ENCODE measurements around the gene ECE1. TPM values are rescaled to one million over a fixed set of nuclear protein-coding genes. Genes with fewer than 3 reads are reported as not detected.
A peak's percentile ranks its signal among the peaks of the same experiment; 100 is the strongest.

The ECE1 gene
- total RNA-seq (17.8 TPM), polyA plus RNA-seq (34.2 TPM)
- long read RNA-seq, donor 1, full-length matches to known transcripts = 2 of 2 reads
- long read RNA-seq, donor 1, partial matches to known transcripts = 0 of 2 reads
- long read RNA-seq, donor 1, other reads (novel, unspliced or antisense) = 0 of 2 reads
- long read RNA-seq, donor 2, full-length matches to known transcripts = 15 of 27 reads
- long read RNA-seq, donor 2, partial matches to known transcripts = 12 of 27 reads
- long read RNA-seq, donor 2, other reads (novel, unspliced or antisense) = 0 of 27 reads
- long read RNA-seq, donor 3, full-length matches to known transcripts = 12 of 12 reads
- long read RNA-seq, donor 3, partial matches to known transcripts = 0 of 12 reads
- long read RNA-seq, donor 3, other reads (novel, unspliced or antisense) = 0 of 12 reads
- long read RNA-seq, donor 4, full-length matches to known transcripts = 1 of 1 reads
- long read RNA-seq, donor 4, partial matches to known transcripts = 0 of 1 reads
- long read RNA-seq, donor 4, other reads (novel, unspliced or antisense) = 0 of 1 reads
- long read RNA-seq, donor 5, full-length matches to known transcripts = 11 of 25 reads
- long read RNA-seq, donor 5, partial matches to known transcripts = 14 of 25 reads
- long read RNA-seq, donor 5, other reads (novel, unspliced or antisense) = 0 of 25 reads
- long read RNA-seq, donor 6, full-length matches to known transcripts = 5 of 5 reads
- long read RNA-seq, donor 6, partial matches to known transcripts = 0 of 5 reads
- long read RNA-seq, donor 6, other reads (novel, unspliced or antisense) = 0 of 5 reads
- long read RNA-seq, donor 7, full-length matches to known transcripts = 9 of 14 reads
- long read RNA-seq, donor 7, partial matches to known transcripts = 5 of 14 reads
- long read RNA-seq, donor 7, other reads (novel, unspliced or antisense) = 0 of 14 reads
- long read RNA-seq, donor 8, full-length matches to known transcripts = 5 of 5 reads
- long read RNA-seq, donor 8, partial matches to known transcripts = 0 of 5 reads
- long read RNA-seq, donor 8, other reads (novel, unspliced or antisense) = 0 of 5 reads
- long read RNA-seq, donor 9, full-length matches to known transcripts = 4 of 4 reads
- long read RNA-seq, donor 9, partial matches to known transcripts = 0 of 4 reads
- long read RNA-seq, donor 9, other reads (novel, unspliced or antisense) = 0 of 4 reads
- long read RNA-seq, donor 10, partial matches to known transcripts = 5 of 10 reads
- long read RNA-seq, donor 10, other reads (novel, unspliced or antisense) = 0 of 10 reads

GRCh38 chr1:21289700-21290545 lies at the start of gene ECE1:
TSS of gene ECE1 (minus strand) at chr1:21290463. CDS start at chr1:21290414, 49 bp downstream.
- Histone ChIP-seq H3K4me1 (ENCODE audit: control insufficient read depth in 2 of 2, insufficient read depth in 2 of 2, low read length in 2 of 2) (peaks cover 39 to 65% of the 10 kb centered on the region in 2 donors), H3K27ac (ENCODE audit: low read depth in 1 of 2, low read length in 1 of 2) (peak within 1 kb of the TSS; percentile 4 to 68), H3K9me3 (ENCODE audit: control insufficient read depth in 2 of 2, insufficient read depth in 1 of 2, low read length in 1 of 2) (no peaks in the 10 kb centered on the region), H3K27me3 (ENCODE audit: control insufficient read depth in 2 of 2, insufficient read depth in 1 of 2, low read length in 1 of 2) (peaks cover 0 to 5% of the 10 kb centered on the region in 2 donors), H3K4me3 (ENCODE audit: low read length in 2 of 2) (peak within 1 kb of the TSS; percentile 46 to 75), H3K36me3 (ENCODE audit: control insufficient read depth in 2 of 2, insufficient read depth in 2 of 2, low read length in 1 of 2) (no peaks in the 10 kb centered on the region)
- DNase-seq (ENCODE audit: low read depth in 6 of 9, low spot score in 9 of 9) = peak in 7 of 9 donors; percentile 60 to 87 (median 72)
- WGBS = under 1% methylated on average over 90 of the region's 90 CpGs

DNA sequence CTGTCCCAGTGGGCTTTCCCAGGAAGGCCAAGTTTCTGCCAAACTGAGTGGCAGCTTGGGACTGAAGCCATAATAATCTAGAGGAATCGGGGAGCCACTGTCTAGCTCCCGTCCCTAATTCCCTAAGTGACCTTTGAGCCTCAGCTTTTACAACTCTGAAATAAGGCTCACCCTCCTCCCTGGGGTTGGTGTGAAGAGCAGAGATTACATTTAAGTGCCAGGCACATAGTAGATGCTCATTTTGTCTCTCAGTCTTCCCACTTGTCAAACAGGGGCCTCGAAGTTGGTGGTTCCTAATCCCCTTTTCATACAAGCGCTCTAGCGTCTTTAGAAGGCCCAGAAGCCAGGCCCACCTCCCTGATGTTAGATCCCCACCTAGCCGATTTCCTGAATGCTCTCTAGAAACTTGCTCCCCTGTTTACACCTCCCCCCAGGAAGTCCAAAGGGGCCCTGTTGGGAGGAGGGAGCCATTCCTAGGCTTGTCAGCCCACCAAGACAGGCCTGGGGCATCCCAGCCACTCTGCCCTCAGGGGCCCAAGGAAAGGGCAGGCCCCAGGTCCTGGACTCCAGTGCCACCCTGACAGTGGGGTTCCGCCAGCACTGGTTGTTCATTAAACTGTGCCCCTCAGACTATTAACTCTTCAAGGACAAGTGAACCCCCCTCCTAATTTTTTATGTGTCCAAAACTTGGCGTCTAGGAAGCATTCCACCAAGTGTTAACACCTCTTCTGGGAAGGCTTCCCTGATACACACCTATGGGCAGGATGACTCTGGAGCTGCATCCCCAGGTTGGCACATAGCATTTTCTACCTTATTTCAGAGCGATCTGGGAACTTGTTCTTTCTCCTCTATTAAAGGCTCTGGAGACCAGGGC lies 49.3 kb upstream of the ECE1 start:
- 91% methylated on average over 9 of the region's 9 CpGs for WGBS
- Histone ChIP-seq H3K4me3 (ENCODE audit: low read length in 2 of 2) (no peak overlapping the region), H3K4me1 (ENCODE audit: control insufficient read depth in 2 of 2, insufficient read depth in 2 of 2, low read length in 2 of 2) (peaks cover 18 to 85% of the 10 kb centered on the region in 2 donors), H3K36me3 (ENCODE audit: control insufficient read depth in 2 of 2, insufficient read depth in 2 of 2, low read length in 1 of 2) (peaks cover 3 to 6% of the 10 kb centered on the region in 2 donors), H3K27me3 (ENCODE audit: control insufficient read depth in 2 of 2, insufficient read depth in 1 of 2, low read length in 1 of 2) (peaks cover 0 to 6% of the 10 kb centered on the region in 2 donors), H3K27ac (ENCODE audit: low read depth in 1 of 2, low read length in 1 of 2) (no peak overlapping the region), H3K9me3 (ENCODE audit: control insufficient read depth in 2 of 2, insufficient read depth in 1 of 2, low read length in 1 of 2) (no peaks in the 10 kb centered on the region)
- DNase-seq (ENCODE audit: low read depth in 6 of 9, low spot score in 9 of 9) = no peak

GRCh38 chr1:21338573-21339355 lies 48.5 kb upstream of the ECE1 start:
- DNase-seq (ENCODE audit: low read depth in 6 of 9, low spot score in 9 of 9) = no peak
- 93% methylated on average over 10 of the region's 10 CpGs for WGBS
- H3K4me3 ChIP-seq (ENCODE audit: low read length in 2 of 2) = no peak overlapping the region

DNA sequence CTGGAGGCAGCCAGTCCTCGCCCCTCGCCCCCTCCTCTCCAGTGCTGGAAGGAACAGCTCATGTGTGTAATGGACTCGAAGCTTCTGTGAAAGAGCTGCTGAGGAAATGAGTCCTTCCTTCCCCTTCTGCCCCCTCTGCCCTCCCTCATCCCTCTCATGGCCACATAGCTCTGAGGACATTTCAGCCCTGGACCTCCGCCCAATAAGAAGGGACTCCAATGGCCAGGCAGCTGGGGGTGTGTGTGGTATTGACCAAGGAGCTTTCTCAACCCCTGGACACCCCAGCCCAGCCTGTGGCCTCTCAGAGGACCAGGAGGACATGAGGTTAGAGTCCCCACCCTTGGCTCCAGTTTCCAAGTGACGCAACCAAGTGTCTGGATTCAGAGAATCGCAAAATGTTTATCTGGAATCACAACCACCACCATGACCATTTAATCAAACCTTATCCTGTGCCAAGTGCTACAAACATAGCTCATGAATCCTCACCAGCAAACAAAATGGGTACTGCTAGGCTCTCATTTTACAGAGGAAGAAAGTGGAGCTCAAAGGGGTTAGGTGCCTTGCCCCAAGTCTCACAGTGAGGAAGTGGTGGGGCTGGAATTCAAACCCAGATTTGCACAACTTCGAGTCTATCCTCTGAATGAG lies 47.8 kb upstream of the ECE1 start:
- Histone ChIP-seq H3K9me3 (ENCODE audit: control insufficient read depth in 2 of 2, insufficient read depth in 1 of 2, low read length in 1 of 2) (no peaks in the 10 kb centered on the region), H3K27ac (ENCODE audit: low read depth in 1 of 2, low read length in 1 of 2) (peak overlapping the region in 1 of 2 donors; percentile 38), H3K27me3 (ENCODE audit: control insufficient read depth in 2 of 2, insufficient read depth in 1 of 2, low read length in 1 of 2) (peaks cover 0 to 3% of the 10 kb centered on the region in 2 donors), H3K4me1 (ENCODE audit: control insufficient read depth in 2 of 2, insufficient read depth in 2 of 2, low read length in 2 of 2) (peaks cover 20 to 80% of the 10 kb centered on the region in 2 donors), H3K4me3 (ENCODE audit: low read length in 2 of 2) (no peak overlapping the region), H3K36me3 (ENCODE audit: control insufficient read depth in 2 of 2, insufficient read depth in 2 of 2, low read length in 1 of 2) (peaks cover 3 to 6% of the 10 kb centered on the region in 2 donors)
- DNase-seq (ENCODE audit: low read depth in 6 of 9, low spot score in 9 of 9) = no peak
- 73% methylated on average over 7 of the region's 7 CpGs for WGBS

More at GRCh38 chr1:21338573-21339355, 48.5 kb upstream of the ECE1 start:
- peak overlapping the region in 1 of 2 donors; percentile 6 for H3K27ac ChIP-seq (ENCODE audit: low read depth in 1 of 2, low read length in 1 of 2)
- peaks cover 19 to 85% of the 10 kb centered on the region in 2 donors for H3K4me1 ChIP-seq (ENCODE audit: control insufficient read depth in 2 of 2, insufficient read depth in 2 of 2, low read length in 2 of 2)
- H3K9me3 ChIP-seq (ENCODE audit: control insufficient read depth in 2 of 2, insufficient read depth in 1 of 2, low read length in 1 of 2) = no peaks in the 10 kb centered on the region
- H3K36me3 ChIP-seq (ENCODE audit: control insufficient read depth in 2 of 2, insufficient read depth in 2 of 2, low read length in 1 of 2) = peaks cover 3 to 6% of the 10 kb centered on the region in 2 donors
- peaks cover 0 to 3% of the 10 kb centered on the region in 2 donors for H3K27me3 ChIP-seq (ENCODE audit: control insufficient read depth in 2 of 2, insufficient read depth in 1 of 2, low read length in 1 of 2)

DNA sequence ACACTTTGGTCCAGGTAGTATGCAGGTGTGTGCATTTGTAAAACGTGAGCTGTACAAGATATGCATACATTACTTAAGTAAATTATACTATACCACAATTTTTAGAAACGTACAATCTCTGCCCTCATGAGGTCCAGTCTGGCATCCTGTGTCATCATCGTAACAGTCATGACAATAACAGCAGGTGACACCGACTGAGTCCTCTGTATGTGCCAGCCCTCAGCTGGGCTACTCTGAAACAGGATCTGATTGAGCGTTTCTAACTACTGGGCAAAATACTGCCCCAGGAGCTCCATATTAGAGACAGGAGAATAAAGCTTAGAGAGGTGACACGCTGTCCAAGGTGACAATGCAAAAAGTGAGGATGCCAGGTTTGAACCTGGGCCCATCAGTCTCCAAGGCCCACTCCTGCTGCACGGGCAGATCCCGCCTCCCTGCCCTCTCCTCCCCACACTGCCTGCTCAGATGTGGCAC lies 47.2 kb upstream of the ECE1 start:
- Histone ChIP-seq H3K27ac (ENCODE audit: low read depth in 1 of 2, low read length in 1 of 2) (no peak overlapping the region), H3K9me3 (ENCODE audit: control insufficient read depth in 2 of 2, insufficient read depth in 1 of 2, low read length in 1 of 2) (no peaks in the 10 kb centered on the region), H3K36me3 (ENCODE audit: control insufficient read depth in 2 of 2, insufficient read depth in 2 of 2, low read length in 1 of 2) (peaks cover 3 to 6% of the 10 kb centered on the region in 2 donors), H3K4me1 (ENCODE audit: control insufficient read depth in 2 of 2, insufficient read depth in 2 of 2, low read length in 2 of 2) (peaks cover 20 to 78% of the 10 kb centered on the region in 2 donors), H3K27me3 (ENCODE audit: control insufficient read depth in 2 of 2, insufficient read depth in 1 of 2, low read length in 1 of 2) (peaks cover 0 to 3% of the 10 kb centered on the region in 2 donors), H3K4me3 (ENCODE audit: low read length in 2 of 2) (no peak overlapping the region)
- no peak for DNase-seq (ENCODE audit: low read depth in 6 of 9, low spot score in 9 of 9)
- WGBS = 75% methylated on average over 8 of the region's 8 CpGs

- 93% methylated on average over 8 of the region's 8 CpGs for WGBS
- DNase-seq (ENCODE audit: low read depth in 6 of 9, low spot score in 9 of 9) = no peak
- H3K4me3 ChIP-seq (ENCODE audit: low read length in 2 of 2) = no peak overlapping the region
These were observed 46.8 kb upstream of the ECE1 start for GRCh38 chr1:21337010-21337437.

More at GRCh38 chr1:21337010-21337437, 46.8 kb upstream of the ECE1 start:
- Histone ChIP-seq H3K27me3 (ENCODE audit: control insufficient read depth in 2 of 2, insufficient read depth in 1 of 2, low read length in 1 of 2) (peaks cover 0 to 3% of the 10 kb centered on the region in 2 donors), H3K4me1 (ENCODE audit: control insufficient read depth in 2 of 2, insufficient read depth in 2 of 2, low read length in 2 of 2) (peaks cover 20 to 77% of the 10 kb centered on the region in 2 donors), H3K27ac (ENCODE audit: low read depth in 1 of 2, low read length in 1 of 2) (no peak overlapping the region), H3K36me3 (ENCODE audit: control insufficient read depth in 2 of 2, insufficient read depth in 2 of 2, low read length in 1 of 2) (peaks cover 3 to 6% of the 10 kb centered on the region in 2 donors), H3K9me3 (ENCODE audit: control insufficient read depth in 2 of 2, insufficient read depth in 1 of 2, low read length in 1 of 2) (no peaks in the 10 kb centered on the region)

Measured in thymus (tissue), 14 donors.